Embryonic facial prominence (tissue), 1 donor: ENCODE measurements around the gene ZFYVE27.

Experiments used
- DNase-seq: peaks from one replicate; pipeline ENCODE4 v3.0.0-alpha.2; 2016; ENCODE audit errors: extremely low spot score

The ZFYVE27 gene

DNA sequence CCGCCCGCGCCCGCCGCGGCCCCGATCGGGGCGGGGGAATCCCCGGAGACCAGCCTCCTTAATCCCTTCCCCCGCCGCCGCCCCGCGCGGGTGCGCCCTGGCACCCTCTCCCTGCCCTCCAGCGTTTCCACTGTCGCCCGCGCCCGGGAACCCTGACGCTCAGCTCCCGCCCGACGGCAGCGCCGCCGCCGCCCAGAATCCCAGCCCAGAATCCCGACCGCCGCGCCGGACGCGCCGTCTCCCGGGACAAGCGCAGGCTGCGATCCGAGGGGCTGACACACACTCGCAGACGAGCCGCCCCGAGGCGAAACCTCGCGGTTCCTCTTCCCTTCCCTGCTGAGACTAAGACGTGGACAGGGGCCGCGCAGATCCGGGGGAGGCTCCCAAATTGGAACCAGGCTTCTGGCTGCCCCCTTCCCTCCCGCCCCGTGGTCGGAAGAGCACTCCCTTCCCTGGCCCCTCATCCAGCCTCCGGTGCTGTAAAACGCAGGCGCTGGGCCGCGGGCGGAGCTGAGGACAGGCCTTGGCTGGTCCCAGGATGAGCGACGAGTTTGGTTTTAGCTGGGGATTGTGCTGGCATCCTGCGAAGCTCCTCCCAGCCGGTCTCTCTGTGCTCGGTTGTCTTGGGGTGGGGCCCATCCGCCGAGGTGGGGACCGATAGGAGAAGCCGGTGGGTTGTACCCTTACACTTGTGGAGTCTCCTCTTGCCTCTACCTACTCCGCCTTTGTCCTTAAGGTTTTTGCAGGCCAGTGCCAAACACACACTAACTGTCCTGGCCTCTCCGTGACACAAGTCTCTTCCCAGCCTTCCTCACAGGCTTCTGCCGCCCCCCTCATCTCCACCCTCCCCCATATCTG lies 22.3 kb upstream of the ZFYVE27 start:
- DNase-seq, result peak; percentile 75

DNA sequence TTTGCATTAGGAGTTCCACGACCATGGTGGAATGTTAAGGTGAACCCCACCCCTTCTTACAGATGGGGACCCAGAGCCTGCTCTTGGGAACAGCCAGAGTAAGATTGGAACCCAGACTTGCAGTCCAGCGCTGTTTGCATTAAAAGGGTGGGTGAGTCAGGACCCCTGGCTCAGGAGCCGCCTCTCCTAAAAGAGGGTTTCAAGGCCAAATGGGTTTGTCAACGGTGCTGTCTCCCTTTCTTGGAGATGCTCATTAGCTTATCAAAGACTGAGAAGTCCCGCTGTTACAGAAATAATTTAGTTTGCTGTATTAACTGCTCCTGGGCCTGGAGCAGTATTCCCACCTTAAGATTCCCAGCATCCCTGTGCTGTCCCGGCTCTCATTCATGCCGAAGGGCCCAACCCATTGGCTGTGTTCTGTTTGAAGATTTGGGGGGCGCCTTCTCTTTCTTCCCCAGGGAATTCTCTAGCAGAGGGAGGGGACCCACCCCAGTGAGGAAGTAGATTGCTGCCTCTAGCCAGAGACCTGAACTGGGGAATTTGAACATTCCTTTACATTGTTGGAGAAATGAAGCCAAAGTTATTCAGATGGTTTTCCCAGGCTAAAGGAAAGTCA lies 21.6 kb upstream of the ZFYVE27 start:
- DNase-seq, result no peak

DNA sequence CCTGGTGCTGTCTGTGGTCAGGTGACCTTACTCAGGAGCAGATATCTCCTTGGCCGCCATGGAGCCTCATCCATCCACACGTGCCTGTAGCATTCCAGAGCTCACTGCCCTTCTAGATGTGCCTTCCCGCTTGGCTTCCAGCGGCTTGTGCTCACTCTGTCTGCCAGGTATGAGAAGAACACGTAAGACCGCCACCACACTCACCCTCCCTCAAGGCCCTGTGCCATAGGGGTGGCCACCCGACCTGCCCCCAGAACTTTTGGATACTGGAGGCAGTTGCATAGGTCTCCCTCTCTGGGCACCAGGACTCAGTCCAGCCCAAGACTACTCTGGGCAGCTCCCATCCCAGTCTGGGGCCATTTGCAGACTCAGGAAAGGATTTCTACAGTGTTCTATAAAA lies 19.3 kb upstream of the ZFYVE27 start:
- DNase-seq, result no peak

DNA sequence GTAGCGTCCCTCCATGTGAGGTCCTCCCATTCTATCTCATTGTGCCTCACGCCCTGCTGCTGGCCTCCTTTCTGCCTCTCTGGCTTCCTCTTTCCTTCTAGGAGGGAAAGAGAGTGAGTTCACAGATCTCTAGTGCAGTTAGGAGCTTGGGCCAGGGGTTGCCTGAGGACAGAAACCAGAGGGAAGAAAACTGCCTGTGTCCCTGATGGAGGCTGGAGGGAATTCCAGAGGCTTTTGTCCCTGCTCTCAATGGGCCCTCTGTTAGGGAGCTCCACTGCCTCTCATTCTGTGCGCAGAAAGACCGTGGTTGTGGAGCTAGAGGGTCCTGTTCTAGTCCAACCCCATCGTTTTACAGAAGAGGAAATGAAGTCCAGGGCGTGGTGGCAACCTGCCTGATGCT lies 18.8 kb upstream of the ZFYVE27 start:
- DNase-seq, result no peak

DNA sequence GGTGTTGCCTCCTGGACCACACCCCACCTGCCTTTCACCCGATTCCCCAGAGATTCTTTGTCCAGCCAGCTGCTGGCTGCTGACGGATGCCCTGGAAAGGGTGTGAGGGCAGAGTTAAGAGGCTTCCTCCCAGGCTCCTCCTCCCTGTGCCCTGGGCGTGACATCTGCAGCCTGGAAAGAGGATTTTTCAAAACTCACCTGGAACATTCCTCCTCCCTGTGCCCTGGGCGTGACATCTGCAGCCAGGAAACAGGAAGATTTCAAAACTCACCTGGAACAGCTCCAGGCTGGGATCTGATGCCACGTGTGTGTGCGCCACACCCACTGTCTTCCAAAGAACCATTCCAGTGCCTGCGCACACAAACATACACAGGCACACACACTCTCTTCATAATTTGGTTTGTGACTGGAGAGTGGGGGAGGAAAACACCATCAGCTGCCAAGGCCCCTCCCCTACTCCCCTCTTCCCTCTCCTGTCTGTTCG lies 18.2 kb upstream of the ZFYVE27 start:
- DNase-seq, result no peak

DNA sequence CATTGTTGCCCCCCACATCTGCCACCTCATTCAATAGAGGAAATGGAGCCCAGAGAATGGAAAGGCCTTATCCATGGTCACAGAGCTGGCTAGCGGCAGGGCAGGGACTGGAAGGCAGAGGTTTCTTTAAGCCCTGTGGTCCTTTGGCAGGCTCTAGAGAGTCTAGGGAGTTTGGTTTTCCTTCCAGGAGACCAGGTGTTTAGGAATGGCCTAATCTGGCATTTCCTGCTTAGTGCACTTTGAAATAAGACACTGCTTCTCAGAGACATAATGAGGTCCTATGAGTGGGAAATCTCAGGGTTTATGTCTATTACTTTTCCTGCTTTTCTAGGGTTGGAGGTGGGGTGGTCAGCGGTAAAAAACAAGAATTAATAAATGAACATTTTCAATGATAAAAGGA lies 17.3 kb upstream of the ZFYVE27 start:
- no peak for DNase-seq

DNA sequence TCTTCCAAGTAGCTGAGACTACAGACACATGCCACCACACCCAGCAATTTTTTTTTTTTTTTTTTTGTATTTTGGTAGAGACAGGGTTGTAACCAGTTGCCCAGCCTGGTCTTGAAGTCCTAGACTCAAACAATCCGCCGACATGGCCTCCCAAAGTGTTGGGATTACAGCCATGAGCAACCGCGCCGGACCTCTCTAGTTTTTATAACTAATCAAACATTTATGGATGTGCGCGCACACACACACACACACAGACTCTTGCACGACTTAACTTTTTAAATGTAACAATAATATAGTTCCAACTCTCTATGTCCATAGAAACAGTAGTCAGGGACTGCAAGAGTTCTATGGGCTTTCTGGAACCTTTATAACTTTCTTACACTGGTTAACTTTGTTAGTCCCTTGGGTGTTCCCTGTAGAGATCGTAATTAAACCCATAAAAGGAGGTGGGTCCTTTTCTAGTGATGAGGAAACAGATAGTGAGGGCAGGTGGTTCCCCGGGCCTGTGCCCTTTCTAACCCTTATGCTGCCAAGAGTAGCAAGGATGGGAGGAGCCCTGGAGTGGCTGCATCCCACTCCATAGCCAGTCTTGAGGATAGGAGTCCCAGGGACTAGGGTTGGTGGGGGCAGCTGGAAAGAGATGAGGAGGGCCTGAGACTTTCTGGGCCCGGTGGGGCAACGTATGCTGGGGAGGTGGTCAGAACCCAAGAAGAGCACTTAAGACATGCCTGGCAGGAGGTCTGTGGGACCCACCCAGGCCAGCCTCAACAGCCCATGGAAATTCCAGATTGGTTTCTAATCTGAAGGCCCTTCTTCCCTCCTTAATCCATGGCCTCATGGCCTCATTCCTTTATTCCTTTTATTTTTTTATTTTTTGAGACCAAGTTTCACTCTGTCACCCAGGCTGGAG lies 14.8 kb upstream of the ZFYVE27 start:
- DNase-seq, result no peak

DNA sequence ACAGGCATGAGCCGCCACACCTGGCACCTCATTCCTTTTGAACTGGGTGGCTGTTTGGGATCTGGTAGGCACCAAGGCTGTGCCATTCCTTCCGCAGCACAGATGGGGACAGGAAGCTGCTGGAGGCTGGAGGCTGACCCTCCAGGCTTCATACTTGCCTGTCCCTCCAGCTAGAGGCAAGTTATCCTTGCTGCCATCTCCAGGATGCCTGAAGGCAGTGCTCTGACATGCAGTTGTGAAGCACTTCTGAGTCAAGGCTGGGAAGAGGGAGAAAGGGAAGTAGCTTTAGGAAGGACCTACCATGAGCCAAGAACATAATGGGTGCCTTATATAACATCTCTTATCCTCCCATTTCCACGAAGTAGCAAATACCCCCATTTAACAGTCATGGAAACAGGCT lies 13.9 kb upstream of the ZFYVE27 start:
- DNase-seq, result no peak

DNA sequence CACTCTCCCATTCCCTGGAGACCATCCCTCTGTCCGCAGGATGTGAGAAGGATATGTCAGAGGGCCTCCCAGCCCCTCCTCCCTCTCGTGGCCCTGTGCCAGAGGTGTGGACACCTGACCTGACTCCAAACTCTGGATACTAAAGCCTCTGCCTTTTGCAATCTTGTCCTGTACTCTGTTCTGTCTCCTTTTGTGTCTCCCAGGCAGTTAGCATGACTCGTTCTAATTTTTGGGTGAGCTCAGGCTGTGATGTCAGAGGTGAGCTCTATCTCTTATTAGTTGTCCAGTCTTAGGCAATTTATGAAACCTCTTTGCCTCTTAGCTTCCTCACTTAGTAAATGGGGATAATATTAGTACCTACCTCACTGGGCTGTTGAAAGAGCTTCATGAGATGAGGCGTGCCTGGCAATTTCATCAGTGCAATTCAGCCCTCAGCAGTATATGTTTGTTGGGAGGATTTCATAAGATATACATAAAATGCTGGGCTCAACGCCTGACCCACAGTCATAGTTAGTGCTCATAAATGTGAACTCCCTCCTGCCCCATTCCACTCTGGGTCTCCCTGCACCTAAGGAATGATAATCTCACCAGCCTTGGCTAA lies 12.5 kb upstream of the ZFYVE27 start:
- no peak for DNase-seq

DNA sequence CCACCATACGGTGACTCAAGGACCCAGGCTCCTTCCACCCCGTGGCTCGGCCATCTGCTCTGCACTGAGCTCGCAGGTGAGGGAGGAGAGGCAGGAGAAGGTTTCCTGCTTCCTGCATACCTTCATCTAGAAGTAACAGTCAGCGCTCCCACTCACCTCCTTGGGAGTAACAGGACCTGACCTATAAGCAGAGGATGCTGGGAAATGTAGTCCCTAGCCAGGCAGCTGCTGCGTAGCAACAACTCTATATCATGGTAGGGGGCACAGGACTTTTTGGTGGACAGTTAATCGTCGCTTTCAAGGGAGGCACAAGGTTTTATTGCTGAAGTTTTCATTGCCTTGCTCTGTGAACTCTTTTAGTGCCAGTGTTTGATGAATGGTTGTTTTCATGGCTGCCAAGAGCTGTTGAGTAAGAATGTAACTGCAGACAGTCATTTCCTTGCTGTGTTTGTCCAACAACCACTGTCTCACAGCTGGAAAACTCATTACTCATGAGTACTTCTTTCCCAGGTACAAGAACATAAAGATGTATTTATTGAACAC lies 10.2 kb upstream of the ZFYVE27 start:
- DNase-seq, result no peak

DNA sequence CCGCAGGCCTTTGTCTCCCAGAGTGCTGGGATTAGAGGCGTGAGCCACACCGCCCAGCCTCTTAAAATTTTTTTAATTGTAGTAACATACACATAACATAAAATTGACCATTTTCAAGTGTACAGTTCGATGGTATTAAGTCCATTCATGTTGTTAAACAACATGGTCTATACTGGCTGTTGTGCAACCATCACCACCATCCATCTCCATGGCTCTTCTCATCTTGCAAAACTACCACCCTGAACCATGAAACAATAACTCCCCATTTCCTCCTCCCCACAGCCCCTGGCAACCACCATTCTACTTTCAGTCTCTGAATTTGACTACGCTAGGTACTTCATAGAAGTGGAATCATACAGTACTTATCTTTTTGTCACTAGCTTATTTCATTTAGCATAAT lies 7.9 kb upstream of the ZFYVE27 start:
- no peak for DNase-seq

DNA sequence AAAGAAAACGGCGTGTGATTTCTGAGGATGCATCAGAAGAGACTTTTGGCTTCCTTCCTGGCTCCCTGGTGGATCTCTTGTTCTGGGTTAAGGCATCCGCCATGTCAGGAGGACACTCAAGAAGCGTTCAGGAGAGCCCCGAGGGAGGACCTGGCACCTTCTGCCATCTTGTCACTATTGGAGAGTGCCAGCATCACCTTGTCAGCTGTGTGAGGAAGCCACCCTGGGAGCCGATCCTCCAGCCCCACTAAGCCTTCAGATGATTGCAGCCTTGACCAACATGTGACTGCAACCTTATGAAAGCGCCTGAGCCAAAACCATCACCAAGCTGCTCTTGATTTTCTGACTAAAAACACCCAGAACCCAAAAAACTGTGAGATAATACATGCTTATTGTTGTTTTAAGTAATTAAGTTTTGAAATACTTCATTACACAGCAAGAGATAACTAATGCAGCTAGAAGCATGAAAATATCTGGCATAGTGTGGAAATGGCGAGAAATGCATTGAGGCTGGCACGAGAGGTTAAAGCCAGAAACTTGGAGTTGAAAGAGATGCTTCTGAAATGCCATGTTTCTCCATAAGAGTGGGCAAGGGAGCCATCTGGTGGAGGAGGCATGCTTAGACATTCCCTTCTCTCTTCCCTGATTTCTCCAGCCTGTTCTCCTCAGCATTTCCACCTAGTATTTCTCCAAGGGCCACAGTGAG lies 5.4 kb upstream of the ZFYVE27 start:
- peak; percentile 61 for DNase-seq

DNA sequence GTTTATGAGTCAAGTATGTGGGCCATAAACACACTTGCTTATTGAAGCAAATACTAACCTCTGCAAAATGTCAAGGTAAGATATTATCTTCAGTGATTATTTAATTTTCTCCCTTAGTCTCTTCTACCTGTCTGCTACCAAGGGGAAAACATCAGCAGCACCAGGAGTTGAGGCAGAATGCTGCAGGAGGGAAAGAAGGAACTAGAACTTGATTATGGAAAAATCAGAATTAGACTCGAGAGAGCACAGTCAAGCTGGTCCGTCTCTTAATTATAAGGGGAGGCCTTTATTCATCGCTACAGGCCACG lies 4.9 kb upstream of the ZFYVE27 start:
- DNase-seq, result no peak

DNA sequence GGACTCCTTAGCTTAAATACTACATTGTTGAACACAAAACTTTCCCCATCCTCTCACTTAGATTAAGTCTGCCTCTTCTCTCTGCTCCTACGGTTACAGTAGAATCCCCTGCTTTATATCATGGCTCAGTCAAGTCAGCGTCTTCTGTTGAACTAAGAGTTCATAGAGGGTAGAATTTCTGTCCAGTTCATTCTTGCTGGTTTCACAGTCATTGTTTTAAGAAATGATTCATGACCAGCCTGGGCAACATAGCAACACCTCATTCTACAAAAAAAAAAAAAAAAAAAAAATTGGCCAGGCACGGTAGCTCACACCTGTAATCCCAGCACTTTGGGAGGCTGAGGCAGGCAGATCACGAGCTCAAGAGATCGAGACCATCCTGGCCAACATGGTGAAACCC lies 3.7 kb upstream of the ZFYVE27 start:
- DNase-seq, result no peak

DNA sequence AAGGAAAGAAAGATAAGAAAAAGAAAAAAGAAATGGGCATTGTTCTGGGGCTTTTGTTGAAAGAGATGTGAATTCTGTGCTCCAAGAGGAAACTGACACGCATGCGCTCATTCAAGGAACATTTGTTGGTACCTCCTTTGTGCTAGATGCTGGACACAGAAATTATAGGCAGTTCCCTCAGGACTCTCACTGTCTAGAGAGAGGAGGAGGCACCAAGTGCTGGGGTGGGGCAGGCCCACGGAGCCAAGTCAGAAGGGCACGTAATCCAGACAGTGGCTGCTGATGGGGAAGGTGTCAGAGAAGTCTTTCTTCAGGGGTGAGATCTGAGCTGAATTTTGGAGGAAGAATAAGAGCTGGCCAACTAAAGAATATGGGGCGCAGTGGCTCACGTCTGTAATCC lies 2.9 kb upstream of the ZFYVE27 start:
- no peak for DNase-seq

DNA sequence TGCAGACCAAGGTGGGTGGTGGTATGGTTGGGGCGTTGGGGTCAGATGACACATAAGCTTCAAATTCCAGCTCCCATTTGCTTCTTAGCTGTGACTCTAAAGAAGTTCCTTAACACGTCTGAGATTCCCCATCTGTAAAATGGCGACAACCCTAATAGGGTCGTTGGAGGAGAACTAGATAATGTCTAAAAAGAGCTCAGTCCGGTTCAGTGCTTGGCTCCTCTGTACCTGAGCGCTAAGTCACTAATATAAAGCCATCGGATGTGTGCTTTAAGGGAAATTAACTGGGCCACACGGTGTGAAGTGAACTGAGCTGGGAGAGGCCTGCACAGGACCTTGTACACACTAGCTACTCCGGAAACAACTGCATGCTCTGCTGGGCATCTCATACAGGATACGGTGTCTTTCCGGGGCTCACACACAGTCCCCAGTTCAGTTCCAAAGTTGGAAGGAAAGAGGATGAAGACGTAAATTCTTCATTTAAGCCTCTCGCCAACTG lies 476 bp upstream of the ZFYVE27 start:
- no peak for DNase-seq

DNA sequence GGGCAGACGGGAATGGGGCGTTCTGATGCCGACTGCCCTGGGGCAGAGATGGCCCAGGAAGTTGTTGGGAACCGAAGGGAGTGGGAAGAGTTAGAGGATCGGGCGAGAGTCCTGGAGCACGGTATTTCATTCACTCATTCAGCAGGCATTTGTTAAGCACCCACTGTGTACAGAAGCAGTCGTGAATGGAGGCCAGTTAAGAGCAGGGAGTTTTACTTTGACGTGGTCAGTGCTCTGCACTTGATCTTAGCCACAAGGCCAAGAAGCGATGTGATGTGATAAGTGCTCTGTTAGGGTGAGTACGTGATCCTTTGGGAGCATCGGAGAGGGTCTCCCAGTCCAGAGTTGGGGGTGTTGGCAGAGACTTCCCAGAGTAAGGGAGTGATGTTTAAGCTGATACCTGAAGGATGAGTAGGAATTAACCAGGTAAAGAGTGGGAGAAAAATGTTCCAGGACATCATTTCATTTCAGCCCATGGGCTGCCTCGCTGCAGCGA lies 890 bp downstream of the ZFYVE27 start:
- DNase-seq, result no peak

DNA sequence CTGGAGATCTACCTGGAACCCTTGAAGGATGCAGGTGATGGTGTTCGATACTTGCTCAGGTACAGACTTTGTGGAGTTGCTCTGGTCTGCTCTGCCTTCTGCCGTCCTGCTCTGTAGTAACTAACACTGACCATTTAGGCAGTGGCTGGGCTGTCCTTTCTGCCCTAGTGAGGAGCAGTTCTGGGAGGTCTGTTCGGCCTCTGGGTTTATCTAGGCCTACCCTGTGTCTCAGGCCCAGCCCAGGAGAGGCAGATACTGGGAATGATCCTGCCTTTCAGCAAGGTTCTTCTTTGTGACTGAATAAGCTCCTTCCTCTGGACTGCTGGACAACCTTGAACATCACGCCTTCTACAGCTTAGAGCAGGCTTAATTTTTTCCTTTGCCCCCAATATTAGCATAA lies 1.7 kb downstream of the ZFYVE27 start:
- no peak for DNase-seq

DNA sequence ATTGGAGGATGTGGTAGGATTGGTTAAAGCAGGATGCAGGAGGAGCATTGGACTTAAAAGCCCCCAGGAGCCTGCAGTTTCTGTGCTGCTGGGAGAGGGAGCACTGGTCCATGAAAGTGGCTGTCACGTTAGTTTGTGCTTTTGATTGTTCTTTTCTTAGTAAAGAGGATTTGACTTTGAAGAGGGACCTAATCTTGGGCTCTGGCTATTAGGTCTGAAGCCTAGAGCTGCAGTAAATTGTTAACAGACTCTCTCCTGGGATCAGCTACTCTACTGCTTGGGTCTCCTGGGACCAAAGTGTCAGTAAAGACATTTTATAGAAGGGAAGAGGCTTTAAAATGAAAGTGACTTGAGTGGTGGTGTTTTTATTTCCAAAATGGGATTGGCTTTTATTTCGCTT lies 3.7 kb downstream of the ZFYVE27 start:
- no peak for DNase-seq

DNA sequence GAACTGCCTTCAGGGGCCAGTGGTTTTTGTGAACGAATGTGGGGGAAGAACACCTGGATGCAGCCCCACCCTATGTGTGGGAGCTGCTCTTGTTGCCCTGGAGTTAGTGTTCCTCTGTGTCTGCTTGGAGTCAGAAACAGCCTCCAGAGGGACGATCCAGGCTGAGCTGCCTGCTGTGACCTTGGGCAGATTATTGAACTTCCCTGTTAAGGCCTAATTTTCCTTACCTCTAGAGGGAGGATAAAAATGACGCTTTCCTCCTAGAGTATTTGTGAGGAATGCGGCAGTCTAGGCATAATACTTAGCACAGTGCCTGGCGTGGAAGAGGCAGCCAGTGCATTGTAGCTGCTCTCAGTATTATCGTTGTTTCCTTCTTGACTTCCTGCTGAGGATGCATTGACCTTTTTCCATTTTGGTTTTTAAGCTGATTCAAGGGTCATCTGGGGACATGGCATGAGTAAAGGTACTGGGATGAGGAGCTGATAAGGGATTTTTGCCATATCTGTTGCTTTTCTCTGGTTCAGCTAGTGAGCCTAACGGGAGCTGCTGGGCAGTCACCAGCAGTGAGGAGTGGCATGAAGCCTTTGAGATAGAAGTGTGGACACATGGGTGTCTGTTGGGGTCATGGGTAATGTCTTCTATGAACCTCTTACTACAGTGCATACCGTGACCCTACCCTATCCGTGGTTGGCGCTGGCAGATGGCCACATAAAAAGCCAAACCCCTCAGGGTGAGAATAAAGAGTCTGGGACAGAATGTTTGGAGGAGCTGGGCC lies 6.4 kb downstream of the ZFYVE27 start:
- DNase-seq, result no peak
